Brain pericyte (primary cell): ENCODE measurements around the gene HERC2.
"Not testable (repeated sequence)": the region's sequence is repeated elsewhere in the genome, so short reads cannot be mapped to it uniquely, and the experiment has no call there.

Experiments used
- DNase-seq: peaks from one replicate; pipeline ENCODE4 v3.0.0-alpha.2; 2012; ENCODE audit warnings: low read depth, low spot score

Gene HERC2

GRCh38 chr15:28281876-28282275 lies 40.1 kb downstream of the HERC2 start:
- DNase-seq: no peak

GRCh38 chr15:28274635-28275034 lies 47.3 kb downstream of the HERC2 start:
- no peak for DNase-seq

GRCh38 chr15:28273873-28274610 lies 47.9 kb downstream of the HERC2 start:
- DNase-seq: no peak

- DNase-seq: no peak
These were observed 48.5 kb downstream of the HERC2 start for GRCh38 chr15:28273468-28273867.

GRCh38 chr15:28272587-28272986 lies 49.4 kb downstream of the HERC2 start:
- no peak for DNase-seq

GRCh38 chr15:28271697-28272260 lies 50.2 kb downstream of the HERC2 start:
- DNase-seq: no peak

GRCh38 chr15:28269097-28269496 lies 52.9 kb downstream of the HERC2 start:
- no peak for DNase-seq

- DNase-seq: no peak
These were observed 54.3 kb downstream of the HERC2 start for GRCh38 chr15:28267727-28268126.

- DNase-seq: no peak
These were observed 56.5 kb downstream of the HERC2 start for GRCh38 chr15:28265334-28266019.

- no peak for DNase-seq
These were observed 57.8 kb downstream of the HERC2 start for GRCh38 chr15:28264166-28264565.

- DNase-seq: no peak
These were observed 59.5 kb downstream of the HERC2 start for GRCh38 chr15:28262438-28262837.

- DNase-seq: no peak
These were observed 61.3 kb downstream of the HERC2 start for GRCh38 chr15:28260722-28261121.

GRCh38 chr15:28260317-28260716 lies 61.7 kb downstream of the HERC2 start:
- no peak for DNase-seq

GRCh38 chr15:28255965-28256364 lies 66.0 kb downstream of the HERC2 start:
- no peak for DNase-seq

GRCh38 chr15:28252831-28253230 lies 69.1 kb downstream of the HERC2 start:
- no peak for DNase-seq

GRCh38 chr15:28246605-28247004 lies 75.4 kb downstream of the HERC2 start:
- DNase-seq: no peak

GRCh38 chr15:28243901-28244300 lies 78.1 kb downstream of the HERC2 start:
- DNase-seq: no peak

GRCh38 chr15:28243399-28243798 lies 78.6 kb downstream of the HERC2 start:
- DNase-seq: no peak

GRCh38 chr15:28238296-28238695 lies 83.7 kb downstream of the HERC2 start:
- not testable (repeated sequence) for DNase-seq

- DNase-seq: not testable (repeated sequence)
These were observed 90.2 kb downstream of the HERC2 start for GRCh38 chr15:28231743-28232142.

- not testable (repeated sequence) for DNase-seq
These were observed 90.6 kb downstream of the HERC2 start for GRCh38 chr15:28231336-28231735.

GRCh38 chr15:28228990-28229640 lies 92.9 kb downstream of the HERC2 start:
- not testable (repeated sequence) for DNase-seq
